ENCODE data around the gene TM2D3.

The TM2D3 gene

DNA sequence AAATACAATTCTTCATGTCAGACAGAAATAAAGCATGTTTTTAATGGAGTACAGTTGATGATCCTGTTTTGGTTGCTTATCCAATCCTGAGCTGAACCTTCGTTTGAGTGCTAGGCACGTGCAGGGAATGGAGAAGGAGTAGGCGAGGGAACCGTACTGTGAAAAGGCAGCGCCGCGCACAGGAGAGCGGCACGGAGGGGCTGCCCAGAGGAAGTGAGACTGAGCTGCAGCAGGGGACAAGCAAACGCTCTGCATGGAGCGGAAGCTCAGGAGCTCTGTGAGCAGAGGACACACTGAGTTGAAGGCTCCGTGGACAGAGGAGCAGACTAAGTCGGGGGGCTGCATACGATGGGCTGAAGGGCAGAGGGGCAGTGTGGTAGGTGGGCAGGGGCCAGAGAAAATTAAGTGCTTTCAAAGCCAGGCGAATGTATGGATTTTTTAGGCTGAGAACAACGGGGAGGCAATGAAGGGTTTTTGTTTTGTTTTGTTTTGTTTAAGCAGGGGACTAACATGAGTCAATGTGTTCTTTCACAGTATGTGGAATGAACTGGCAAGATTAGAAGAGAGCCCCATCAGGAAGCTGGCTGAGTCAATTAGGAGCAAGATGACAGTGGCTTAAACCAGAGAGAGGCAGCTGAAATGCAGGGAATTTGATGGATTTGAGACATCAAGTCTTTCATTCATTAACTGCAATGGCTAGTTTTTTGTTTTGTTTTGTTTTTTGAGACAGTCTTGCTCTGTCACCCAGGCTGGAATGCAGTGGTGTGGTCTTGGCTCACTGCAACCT, 23.8 kb upstream of the TM2D3 start:
- no peak for DNase-seq (ENCODE audit: extremely low spot score)
- TF ChIP-seq HDGF (IDR thresholded peaks at IDR 0.05; ENCODE audit: borderline replicate concordance), result no peak
- no peak for TF ChIP-seq L3MBTL2 (conservative IDR thresholded peaks at IDR 0.05)
- TF ChIP-seq LEF1 (IDR thresholded peaks at IDR 0.05; ENCODE audit: borderline replicate concordance), result no peak
- no peak for TF ChIP-seq PKNOX1 (IDR thresholded peaks at IDR 0.05)
- TF ChIP-seq FOXK2 (IDR thresholded peaks at IDR 0.05), result no peak
- no peak for TF ChIP-seq SUZ12 (IDR thresholded peaks at IDR 0.05)
- TF ChIP-seq CTBP1 (IDR thresholded peaks at IDR 0.05; ENCODE audit: borderline replicate concordance), result no peak
- no peak for TF ChIP-seq ZNF384 (IDR thresholded peaks at IDR 0.05)
- no peak for TF ChIP-seq BHLHE40 (IDR thresholded peaks at IDR 0.05; ENCODE audit: borderline replicate concordance)
- no peak for TF ChIP-seq SP1 (IDR thresholded peaks at IDR 0.05)
- TF ChIP-seq ELF4 (IDR thresholded peaks at IDR 0.05), result no peak
- no peak for TF ChIP-seq ARNT (IDR thresholded peaks at IDR 0.05)
- no peak for TF ChIP-seq FOXM1 (IDR thresholded peaks at IDR 0.05; ENCODE audit: borderline replicate concordance)
- POLR2A ChIA-PET, result interaction anchor here (1.0 kb wide), 1 partner anchor 24 kb away, joined by 3 read pairs; the partner anchor contains the start of gene TM2D3
- CTCF ChIA-PET, result no interaction called here

DNA sequence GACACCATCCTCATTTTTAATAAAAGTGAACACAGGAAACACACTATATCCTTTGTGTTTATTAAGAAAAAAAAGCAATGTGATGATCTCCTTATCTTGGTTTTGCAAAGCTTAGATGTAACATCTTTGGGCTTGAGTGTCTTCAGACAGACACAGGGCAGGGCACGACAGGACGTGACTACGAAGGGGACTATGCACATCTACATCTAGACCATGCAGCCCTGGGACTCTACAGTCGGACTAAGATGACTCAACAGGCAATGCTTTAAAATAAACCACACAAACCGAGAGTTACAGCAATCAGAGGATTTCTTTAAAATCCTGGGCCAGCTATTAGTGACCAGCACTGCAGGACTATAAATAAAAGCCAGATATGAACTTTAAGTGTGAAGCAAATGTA, 22.8 kb upstream of the TM2D3 start:
- no peak for DNase-seq (ENCODE audit: extremely low spot score)
- ChIA-PET CTCF (no interaction called here), POLR2A (interaction anchor here (0.5 kb wide), 1 partner anchor 229 kb away, joined by 3 read pairs; no protein-coding TSS in a partner anchor)
- TF ChIP-seq SP1 (IDR thresholded peaks at IDR 0.05) (no peak), BHLHE40 (IDR thresholded peaks at IDR 0.05; ENCODE audit: borderline replicate concordance) (no peak), FOXM1 (IDR thresholded peaks at IDR 0.05; ENCODE audit: borderline replicate concordance) (no peak), HDGF (IDR thresholded peaks at IDR 0.05; ENCODE audit: borderline replicate concordance) (no peak), PKNOX1 (IDR thresholded peaks at IDR 0.05) (no peak), FOXA1 (IDR thresholded peaks at IDR 0.05) (no peak), ARNT (IDR thresholded peaks at IDR 0.05) (no peak), CTBP1 (IDR thresholded peaks at IDR 0.05; ENCODE audit: borderline replicate concordance) (no peak), ELF4 (IDR thresholded peaks at IDR 0.05) (no peak), TARDBP (IDR thresholded peaks at IDR 0.05) (no peak), NFRKB (IDR thresholded peaks at IDR 0.05) (no peak), FOXK2 (IDR thresholded peaks at IDR 0.05) (no peak), SUZ12 (IDR thresholded peaks at IDR 0.05) (no peak), L3MBTL2 (conservative IDR thresholded peaks at IDR 0.05) (no peak)

- no peak for DNase-seq (ENCODE audit: extremely low spot score)
- POLR2A ChIA-PET, result no interaction called here
- TF ChIP-seq HDGF (IDR thresholded peaks at IDR 0.05; ENCODE audit: borderline replicate concordance) (no peak), ARNT (IDR thresholded peaks at IDR 0.05) (no peak), SP1 (IDR thresholded peaks at IDR 0.05) (no peak), BHLHE40 (IDR thresholded peaks at IDR 0.05; ENCODE audit: borderline replicate concordance) (no peak), TARDBP (IDR thresholded peaks at IDR 0.05) (no peak), ELF4 (IDR thresholded peaks at IDR 0.05) (no peak), ZNF384 (IDR thresholded peaks at IDR 0.05) (no peak)
- CTCF ChIA-PET, result no interaction called here
Observed at GRCh38 chr15:101672298-101672697, 20.1 kb upstream of the TM2D3 start.

- no peak for TF ChIP-seq HDGF (IDR thresholded peaks at IDR 0.05; ENCODE audit: borderline replicate concordance)
- TF ChIP-seq PKNOX1 (IDR thresholded peaks at IDR 0.05), result no peak
- no peak for TF ChIP-seq SUZ12 (IDR thresholded peaks at IDR 0.05)
- TF ChIP-seq FOXM1 (IDR thresholded peaks at IDR 0.05; ENCODE audit: borderline replicate concordance), result no peak
- TF ChIP-seq CTBP1 (IDR thresholded peaks at IDR 0.05; ENCODE audit: borderline replicate concordance), result no peak
- TF ChIP-seq FOXK2 (IDR thresholded peaks at IDR 0.05), result no peak
- no peak for TF ChIP-seq L3MBTL2 (conservative IDR thresholded peaks at IDR 0.05)
- no peak for TF ChIP-seq ZNF384 (IDR thresholded peaks at IDR 0.05)
- TF ChIP-seq ARNT (IDR thresholded peaks at IDR 0.05), result no peak
- no peak for TF ChIP-seq TARDBP (IDR thresholded peaks at IDR 0.05)
- TF ChIP-seq ELF4 (IDR thresholded peaks at IDR 0.05), result no peak
- TF ChIP-seq SP1 (IDR thresholded peaks at IDR 0.05), result no peak
- no peak for TF ChIP-seq FOXA1 (IDR thresholded peaks at IDR 0.05)
- TF ChIP-seq BHLHE40 (IDR thresholded peaks at IDR 0.05; ENCODE audit: borderline replicate concordance), result no peak
- TF ChIP-seq NFRKB (IDR thresholded peaks at IDR 0.05), result no peak
- ChIA-PET CTCF (no interaction called here), POLR2A (no interaction called here)
- no peak for DNase-seq (ENCODE audit: extremely low spot score)
Observed at GRCh38 chr15:101669744-101670143, 17.6 kb upstream of the TM2D3 start.

DNA sequence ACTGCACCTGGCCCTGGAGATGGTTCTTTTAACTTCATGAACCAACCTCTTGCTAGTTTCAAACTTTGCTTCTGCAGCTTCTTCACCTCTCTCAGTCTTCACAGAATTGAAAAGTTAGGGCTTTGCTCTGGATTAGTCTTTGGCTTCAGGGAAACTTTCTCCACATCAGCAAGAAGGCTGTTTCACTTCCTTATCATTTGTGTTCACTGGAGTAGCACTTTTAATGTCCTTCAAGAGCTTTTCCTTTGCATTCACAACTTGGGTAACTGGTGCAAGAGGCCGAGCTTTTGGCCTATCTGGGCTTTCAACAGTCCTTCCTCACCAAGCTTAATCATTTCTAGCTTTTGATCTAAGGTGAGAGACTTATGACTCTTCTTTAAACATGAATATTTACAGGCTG, 15.7 kb upstream of the TM2D3 start:
- POLR2A ChIA-PET, result no interaction called here
- CTCF ChIA-PET, result interaction anchor here (1.7 kb wide), 1 partner anchor 13 kb away, joined by 4 read pairs; no protein-coding TSS in a partner anchor
- TF ChIP-seq SP1 (IDR thresholded peaks at IDR 0.05) (no peak), FOXK2 (IDR thresholded peaks at IDR 0.05) (no peak), L3MBTL2 (conservative IDR thresholded peaks at IDR 0.05) (no peak), ARNT (IDR thresholded peaks at IDR 0.05) (no peak), PKNOX1 (IDR thresholded peaks at IDR 0.05) (no peak), SUZ12 (IDR thresholded peaks at IDR 0.05) (no peak), NFRKB (IDR thresholded peaks at IDR 0.05) (no peak), ZNF384 (IDR thresholded peaks at IDR 0.05) (no peak), LEF1 (IDR thresholded peaks at IDR 0.05; ENCODE audit: borderline replicate concordance) (no peak), HDGF (IDR thresholded peaks at IDR 0.05; ENCODE audit: borderline replicate concordance) (no peak), ELF4 (IDR thresholded peaks at IDR 0.05) (no peak), FOXM1 (IDR thresholded peaks at IDR 0.05; ENCODE audit: borderline replicate concordance) (no peak), CTBP1 (IDR thresholded peaks at IDR 0.05; ENCODE audit: borderline replicate concordance) (no peak), FOXA1 (IDR thresholded peaks at IDR 0.05) (no peak), BHLHE40 (IDR thresholded peaks at IDR 0.05; ENCODE audit: borderline replicate concordance) (no peak), TARDBP (IDR thresholded peaks at IDR 0.05) (no peak)
- DNase-seq (ENCODE audit: extremely low spot score), result no peak

Data from HEK293T (cell line).